Kasumi-1 (cell line): Measurements from ENCODE around the gene GOT1.

ENCODE experiments used
- DNase-seq, 2 experiments: peaks; one replicate each; lab custom pipeline; 2025; lab: John Stamatoyannopoulos, UW

GOT1 gene

GRCh38 chr10:99430451-99431189, at the start of gene GOT1:
Gene GOT1, minus strand, starts transcription at chr10:99430624. Its CDS starts 59 bp downstream, at chr10:99430565.
- peak; percentile 100 for DNase-seq

- DNase-seq: no peak
Measured at GRCh38 chr10:99470327-99470726, 39.9 kb upstream of the GOT1 start.

- DNase-seq: no peak
Measured at GRCh38 chr10:99467236-99467999, 37.0 kb upstream of the GOT1 start.

GRCh38 chr10:99466632-99467223, 36.3 kb upstream of the GOT1 start:
- no peak for DNase-seq

- DNase-seq: no peak
Measured at GRCh38 chr10:99461230-99461629, 30.8 kb upstream of the GOT1 start.

GRCh38 chr10:99460070-99460469, 29.6 kb upstream of the GOT1 start:
- DNase-seq: peak; percentile 51 to 57

- no peak for DNase-seq
Measured at GRCh38 chr10:99459217-99459616, 28.8 kb upstream of the GOT1 start.

- DNase-seq: no peak
Measured at GRCh38 chr10:99457813-99458212, 27.4 kb upstream of the GOT1 start.

- DNase-seq: no peak
Measured at GRCh38 chr10:99456931-99457288, 26.5 kb upstream of the GOT1 start.

- DNase-seq: no peak
Measured at GRCh38 chr10:99456207-99456930, 25.9 kb upstream of the GOT1 start.

- no peak for DNase-seq
Measured at GRCh38 chr10:99451981-99452380, 21.6 kb upstream of the GOT1 start.

- no peak for DNase-seq
Measured at GRCh38 chr10:99451499-99451788, 21.0 kb upstream of the GOT1 start.

GRCh38 chr10:99450624-99451498, 20.4 kb upstream of the GOT1 start:
- DNase-seq: no peak

GRCh38 chr10:99450156-99450555, 19.7 kb upstream of the GOT1 start:
- no peak for DNase-seq

GRCh38 chr10:99449023-99449422, 18.6 kb upstream of the GOT1 start:
- no peak for DNase-seq

- DNase-seq: no peak
Measured at GRCh38 chr10:99444383-99445045, 14.1 kb upstream of the GOT1 start.

- DNase-seq: no peak
Measured at GRCh38 chr10:99443500-99443899, 13.1 kb upstream of the GOT1 start.

- no peak for DNase-seq
Measured at GRCh38 chr10:99442394-99442793, 12.0 kb upstream of the GOT1 start.

- no peak for DNase-seq
Measured at GRCh38 chr10:99438890-99439289, 8.5 kb upstream of the GOT1 start.

- DNase-seq: peak; percentile 85 to 92
Measured at GRCh38 chr10:99435986-99436638, 5.7 kb upstream of the GOT1 start.
